Islet of Langerhans (tissue), 1 donor: Measurements from ENCODE around the gene MAP7.
"Not testable (repeated sequence)": the region's sequence is repeated elsewhere in the genome, so short reads cannot be mapped to it uniquely, and the experiment has no call there.

Experiments
- FAIRE-seq: peaks from one replicate; lab custom pipeline; 2011; peaks lifted over from hg19 to GRCh38; lab: Jason Lieb, UNC

Gene MAP7

GRCh38 chr6:136502786-136503185 is 47.4 kb downstream of the MAP7 start:
- no peak for FAIRE-seq

DNA sequence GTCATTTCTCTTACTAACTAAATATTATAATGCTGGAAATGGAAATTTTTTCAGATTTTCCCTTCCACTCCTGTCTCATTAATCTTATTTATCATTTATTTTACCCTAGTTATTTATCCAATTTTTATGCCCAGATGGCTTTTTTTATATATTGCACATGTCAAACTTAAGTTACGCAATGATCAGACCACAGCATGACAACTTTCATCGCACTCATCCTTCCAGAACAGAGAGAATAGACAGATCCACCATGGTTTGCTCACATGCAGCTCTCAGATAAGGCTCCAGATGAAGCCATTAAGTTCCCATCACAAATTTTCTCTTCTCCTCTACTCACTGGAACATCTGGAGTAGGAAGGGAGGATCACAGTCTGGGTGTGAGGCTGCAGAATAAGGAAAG is 48.7 kb downstream of the MAP7 start:
- FAIRE-seq, result no peak

DNA sequence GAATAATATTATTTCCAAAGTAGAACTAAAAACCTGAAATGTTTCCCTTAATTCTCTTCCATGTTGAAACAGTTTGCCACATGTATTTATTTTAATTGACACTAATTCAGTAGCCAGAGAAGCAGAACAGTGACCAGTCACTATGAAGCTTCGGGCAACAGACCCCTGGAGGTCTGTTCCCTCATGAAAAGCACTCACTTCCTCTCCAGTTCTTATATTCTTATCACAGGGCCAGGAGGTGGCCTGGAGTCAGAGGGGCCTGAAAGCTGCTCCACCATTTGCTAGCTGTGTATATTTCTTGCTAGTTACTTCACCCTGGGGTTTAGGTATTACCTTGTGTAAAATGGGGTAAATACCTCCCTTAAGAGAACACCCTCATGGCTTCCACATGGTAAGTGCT is 49.1 kb downstream of the MAP7 start:
- peak; percentile 58 for FAIRE-seq

DNA sequence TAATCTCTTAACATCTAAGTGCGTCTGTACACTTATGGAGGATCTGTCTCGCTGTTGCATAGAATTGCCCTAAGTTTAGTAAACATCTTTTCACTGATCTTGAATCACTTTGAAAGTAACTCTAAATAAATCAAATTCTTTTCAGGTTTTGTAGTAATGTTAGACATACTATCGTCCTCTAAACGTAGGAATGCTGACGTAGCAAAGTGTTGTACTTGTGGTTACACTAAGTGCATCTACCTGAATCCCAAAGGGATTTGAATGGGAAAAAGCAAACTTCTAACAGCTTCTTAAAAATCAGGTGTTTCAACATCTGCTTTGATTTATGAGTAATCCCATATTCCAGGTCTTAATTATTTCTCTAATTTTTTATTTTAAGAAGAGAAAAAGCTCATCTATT is 49.8 kb downstream of the MAP7 start:
- peak; percentile 53 for FAIRE-seq

- no peak for FAIRE-seq
These were observed 50.9 kb downstream of the MAP7 start for GRCh38 chr6:136499370-136499769.

DNA sequence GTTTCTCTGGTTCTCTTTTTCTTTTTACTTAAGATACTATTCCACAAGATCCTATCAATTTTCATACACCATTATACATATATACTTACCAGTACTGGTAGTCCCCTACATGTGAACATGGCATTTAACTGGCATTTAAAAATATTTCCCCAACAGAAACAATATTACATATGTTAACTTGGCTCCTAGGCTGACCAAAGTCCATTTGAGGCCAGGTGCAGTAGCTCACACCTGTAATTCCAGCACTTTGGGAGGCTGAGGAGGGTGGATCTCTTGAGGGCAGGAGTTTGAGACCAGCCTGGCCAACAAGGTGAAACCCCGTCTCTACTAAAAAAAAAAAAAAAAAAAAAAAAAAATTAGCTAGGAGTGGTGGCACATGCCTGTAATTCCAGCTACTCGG is 53.8 kb downstream of the MAP7 start:
- FAIRE-seq, result not testable (repeated sequence)

DNA sequence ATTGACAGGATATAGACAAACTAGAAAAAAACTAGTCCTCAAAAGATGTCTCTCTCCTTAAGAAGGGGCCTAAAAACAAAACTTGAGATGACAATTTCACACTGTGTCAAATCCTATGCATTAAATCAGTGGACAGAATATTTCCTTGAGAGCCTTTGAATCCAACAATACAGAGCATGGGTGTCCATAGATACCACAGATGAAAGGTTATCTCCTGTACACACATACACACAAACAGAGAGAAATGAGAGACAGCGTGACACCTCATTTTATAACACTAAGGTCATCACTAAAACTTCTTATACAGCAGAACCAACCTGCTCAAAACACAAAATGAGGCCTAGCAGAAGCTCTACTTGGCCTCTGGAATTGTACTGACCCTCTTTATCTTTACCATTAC is 55.5 kb downstream of the MAP7 start:
- FAIRE-seq, result no peak

DNA sequence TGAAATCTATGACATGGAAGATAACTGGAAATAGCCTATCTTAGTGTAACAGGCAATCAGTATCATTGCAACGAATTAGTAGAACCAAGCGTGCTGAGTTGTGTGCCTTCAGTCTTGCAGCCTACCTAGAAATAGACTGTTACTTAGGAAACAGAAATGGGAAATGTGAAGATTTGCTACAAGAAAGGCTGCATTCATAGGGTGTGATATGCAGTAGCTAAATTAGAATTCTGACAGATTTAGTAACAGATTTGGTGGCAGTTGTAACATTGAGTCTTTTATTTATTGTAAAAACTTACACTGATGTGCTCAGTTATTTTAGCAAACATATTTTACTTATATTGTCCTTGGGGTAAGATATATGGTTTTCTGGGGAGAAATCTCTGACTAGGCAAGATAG is 56.2 kb downstream of the MAP7 start:
- no peak for FAIRE-seq

GRCh38 chr6:136492409-136492808 is 57.8 kb downstream of the MAP7 start:
- FAIRE-seq, result no peak

GRCh38 chr6:136491754-136492153 is 58.5 kb downstream of the MAP7 start:
- peak; percentile 86 for FAIRE-seq

GRCh38 chr6:136491251-136491650 is 59.0 kb downstream of the MAP7 start:
- no peak for FAIRE-seq

GRCh38 chr6:136489689-136490033 is 60.6 kb downstream of the MAP7 start:
- FAIRE-seq, result not testable (repeated sequence)

DNA sequence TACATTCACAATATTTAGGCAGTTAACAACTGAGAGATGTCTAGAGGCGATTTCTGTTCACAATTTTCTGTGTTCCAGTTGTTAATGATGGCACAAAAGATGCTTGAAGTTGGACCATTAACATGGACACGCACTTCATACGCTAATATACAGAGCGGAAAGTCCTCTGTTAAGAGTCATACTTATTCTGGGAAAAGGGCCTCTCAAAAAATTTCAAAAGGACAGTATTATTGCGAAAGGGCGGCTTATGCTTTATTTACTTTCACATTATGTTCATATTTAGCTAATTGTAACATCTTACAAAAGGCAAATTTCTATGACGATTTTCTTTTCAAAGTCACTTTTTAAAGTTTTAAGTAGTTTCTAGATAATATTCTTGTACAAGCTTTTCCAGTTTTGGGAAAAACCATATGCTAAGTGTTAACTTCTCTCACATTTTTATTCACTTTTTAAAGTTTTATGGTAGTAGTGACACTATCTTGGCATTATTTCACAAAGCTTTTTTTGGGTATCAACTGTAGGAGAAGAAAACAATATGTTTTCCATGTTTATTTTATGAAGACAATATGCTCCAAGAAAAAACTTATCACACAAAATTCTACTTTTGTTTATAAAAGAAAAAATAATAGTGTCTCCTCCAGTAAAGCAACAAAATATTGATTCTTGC is 62.3 kb downstream of the MAP7 start:
- no peak for FAIRE-seq

DNA sequence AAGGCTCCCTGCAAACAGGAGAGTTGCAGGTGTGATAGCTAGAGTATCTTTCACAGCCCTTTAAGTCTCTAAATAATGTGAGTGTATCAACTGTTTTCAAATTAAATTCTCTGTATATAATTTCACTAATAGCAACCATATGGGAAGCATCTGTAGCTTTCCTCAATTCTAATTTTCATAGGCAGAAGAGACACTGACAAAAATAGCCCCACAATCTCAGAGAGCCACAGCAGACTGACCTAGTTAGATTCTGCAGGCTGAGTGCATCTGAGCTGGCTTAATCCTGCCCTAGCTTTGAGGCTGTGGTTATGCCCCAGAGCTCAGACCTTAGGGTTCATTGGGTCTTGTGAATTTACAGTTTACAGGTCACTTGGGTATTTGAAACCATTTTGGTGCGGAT is 63.9 kb downstream of the MAP7 start:
- FAIRE-seq, result peak; percentile 58

DNA sequence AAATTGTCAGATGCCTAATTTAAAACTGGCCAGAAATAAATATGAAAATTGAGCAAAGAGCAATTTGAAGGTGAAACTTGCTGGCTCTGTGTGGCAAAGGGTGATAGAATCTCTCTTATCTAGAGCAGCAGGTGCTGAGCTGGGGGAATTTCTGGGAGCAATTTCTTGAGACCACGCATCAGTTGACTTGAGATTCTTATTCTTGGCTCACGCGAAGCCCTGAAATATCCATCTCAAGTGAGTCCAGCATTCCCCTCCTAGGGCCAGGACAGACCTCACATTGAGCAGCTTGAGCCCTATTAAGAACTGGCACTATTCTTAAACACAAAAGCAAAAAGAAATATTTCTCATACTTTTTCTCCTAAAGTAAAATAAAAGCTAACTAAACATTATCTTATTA is 66.3 kb downstream of the MAP7 start:
- no peak for FAIRE-seq

DNA sequence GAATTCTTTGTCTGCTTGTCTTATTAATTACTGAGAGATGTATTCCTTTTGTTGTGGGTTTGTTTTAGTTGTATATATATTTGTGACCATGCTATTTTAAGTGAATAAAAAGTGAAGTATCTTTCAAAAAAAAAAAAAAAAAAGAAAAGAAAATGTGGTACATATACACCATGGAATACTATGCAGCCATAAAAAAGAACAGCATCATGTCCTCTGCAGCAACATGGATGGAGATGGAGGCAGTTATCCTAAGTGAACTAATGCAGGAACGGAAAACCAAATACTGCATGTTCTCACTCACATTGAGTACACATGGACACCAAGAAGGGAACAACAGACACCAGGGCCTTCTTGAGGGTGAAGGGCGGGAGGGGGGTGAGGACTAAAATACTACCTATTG is 67.2 kb downstream of the MAP7 start:
- FAIRE-seq, result not testable (repeated sequence)

- no peak for FAIRE-seq
These were observed 72.7 kb downstream of the MAP7 start for GRCh38 chr6:136477548-136477947.

DNA sequence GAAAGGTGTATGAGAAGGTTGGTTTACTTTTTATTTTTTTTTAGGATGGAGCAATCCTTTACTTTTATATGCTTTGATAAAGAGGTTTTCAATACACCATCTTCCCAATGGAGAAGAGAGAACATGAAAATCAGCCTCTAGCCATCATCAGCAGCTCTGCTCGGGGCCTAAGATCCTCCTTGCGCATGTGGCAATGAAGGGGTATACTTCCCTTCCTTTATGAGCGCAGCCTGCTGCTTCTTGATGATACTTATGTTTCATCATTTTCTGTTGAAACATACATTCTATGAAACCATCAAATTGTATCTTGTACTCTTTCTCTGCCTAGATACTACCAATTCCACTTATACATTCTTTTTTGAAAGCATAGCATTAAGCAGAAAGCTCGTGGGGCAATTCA is 74.5 kb downstream of the MAP7 start:
- no peak for FAIRE-seq

DNA sequence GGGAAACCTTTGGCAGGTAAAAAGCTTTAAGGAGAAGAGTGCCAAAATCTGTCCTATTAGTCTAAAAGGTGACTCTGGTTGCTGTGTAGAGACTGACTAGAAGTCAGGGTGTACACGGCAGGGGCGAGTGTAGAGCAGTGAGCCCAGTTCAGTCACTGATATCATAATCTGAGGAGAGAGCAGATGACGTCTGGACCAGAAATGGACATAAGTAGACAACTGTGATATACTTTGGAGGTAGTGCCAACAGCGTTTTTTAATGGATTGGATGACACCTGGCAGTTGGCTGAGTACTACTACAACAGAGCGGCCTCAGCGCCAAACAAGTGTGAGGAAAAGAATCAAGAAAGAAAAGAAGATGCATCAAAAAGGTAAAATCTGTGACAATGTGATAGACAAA is 76.0 kb downstream of the MAP7 start:
- FAIRE-seq, result no peak

DNA sequence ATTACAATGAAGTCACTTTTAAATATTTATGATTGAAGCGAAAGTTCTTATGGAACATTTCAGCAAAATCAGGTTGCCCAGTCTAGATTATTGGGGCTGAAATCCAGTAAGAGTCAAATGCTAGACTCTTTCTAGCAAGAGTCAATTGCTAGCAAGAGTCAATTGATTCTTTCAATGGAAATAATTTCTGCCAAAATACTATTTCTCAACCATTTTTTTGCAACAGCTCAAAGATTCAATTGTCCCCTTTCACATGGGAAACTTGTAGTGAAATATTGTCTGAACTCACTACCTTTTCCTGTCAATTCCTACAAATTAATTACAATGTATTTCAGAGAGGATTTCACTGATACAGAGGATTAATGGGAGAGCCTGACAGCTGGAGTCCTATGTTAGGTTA is 78.3 kb downstream of the MAP7 start:
- FAIRE-seq, result no peak

DNA sequence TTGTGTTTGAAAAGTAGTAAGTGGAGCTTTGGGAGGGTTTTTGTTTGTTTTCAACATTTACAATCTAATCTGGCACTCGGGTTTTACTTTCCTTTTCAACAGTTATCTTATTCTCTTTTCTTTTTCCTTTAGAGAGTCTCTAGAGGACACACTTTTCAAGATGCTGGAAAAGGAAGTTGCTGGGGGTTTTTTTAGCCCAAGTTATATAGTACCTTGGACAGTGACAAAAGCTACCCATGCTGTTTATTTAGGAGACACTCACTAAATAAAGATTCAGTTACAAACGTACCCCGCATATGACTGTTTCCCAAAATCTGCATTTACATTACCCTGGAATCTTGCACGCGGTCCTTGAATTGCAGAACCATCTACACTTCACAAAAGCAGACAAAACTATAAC is 78.8 kb downstream of the MAP7 start:
- FAIRE-seq, result no peak

DNA sequence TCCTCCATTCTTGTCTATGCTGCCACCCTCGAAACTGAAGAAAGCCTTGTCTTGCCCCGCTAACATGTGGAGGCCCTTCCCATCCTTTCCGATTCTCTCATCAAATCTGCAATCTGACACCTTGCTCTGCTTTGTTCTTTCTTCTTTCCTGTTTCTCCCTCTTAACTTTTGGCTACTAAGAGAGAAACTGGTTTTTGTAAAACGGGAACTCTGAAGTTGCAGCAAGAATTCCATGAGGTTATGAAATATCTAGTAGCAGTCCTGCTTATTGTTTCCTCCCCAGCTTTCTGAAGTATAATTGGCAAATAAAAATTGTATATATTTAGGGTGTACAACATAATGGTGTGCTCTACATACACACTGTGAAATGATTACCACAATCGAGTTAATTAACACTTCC is 80.2 kb downstream of the MAP7 start:
- FAIRE-seq, result peak; percentile 78

DNA sequence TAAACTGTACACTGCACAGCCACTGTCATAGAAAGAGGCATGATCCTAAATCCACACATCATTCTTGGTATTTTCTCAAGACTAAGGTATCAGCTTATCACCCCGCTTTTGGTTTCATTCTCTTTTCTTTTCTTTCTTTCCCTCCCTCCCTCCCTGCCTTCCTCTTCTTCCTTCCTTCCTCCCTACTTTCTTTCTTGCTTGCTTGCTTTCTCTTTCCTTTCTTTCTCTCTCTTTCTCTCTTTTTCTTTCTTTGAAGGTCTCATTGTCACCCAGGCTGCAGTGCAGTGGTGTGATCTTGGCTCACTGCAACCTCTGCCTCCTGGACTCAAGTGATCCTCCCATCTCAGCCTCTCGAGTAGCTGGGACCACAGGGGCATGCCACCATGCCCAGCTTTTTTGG is 81.1 kb downstream of the MAP7 start:
- FAIRE-seq, result no peak

DNA sequence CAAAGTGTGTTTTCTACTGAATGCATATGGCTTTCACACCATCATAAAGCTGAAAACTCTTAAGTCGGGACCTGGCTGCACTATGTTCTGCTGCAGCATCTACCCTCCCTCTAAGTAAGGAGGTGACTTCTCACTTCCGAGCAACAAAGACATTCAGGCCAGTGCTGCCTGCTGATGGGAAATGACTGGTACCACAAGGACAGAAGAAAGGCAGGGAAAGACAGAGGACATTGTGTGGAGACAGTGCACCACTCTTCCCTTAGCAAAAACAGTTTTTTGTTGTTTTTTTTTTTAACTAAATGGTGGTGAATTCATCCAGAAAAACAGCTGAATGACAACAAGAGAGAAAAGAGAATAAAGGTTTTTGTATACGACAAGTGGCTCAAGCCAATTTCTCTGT is 81.5 kb downstream of the MAP7 start:
- no peak for FAIRE-seq

GRCh38 chr6:136467186-136467585 is 83.0 kb downstream of the MAP7 start:
- no peak for FAIRE-seq
